HL-60/S4 treated with phorbol 12-myristate 13-acetate at 8.2 ng/mL for 4 days and 3 days (cell line): Measurements from ENCODE around the gene SRPRB.
"Not testable (repeated sequence)": the region's sequence is repeated elsewhere in the genome, so short reads cannot be mapped to it uniquely, and the experiment has no call there.

Experiments
- in situ Hi-C: fragments of 300-500 bp; cut with MboI; formaldehyde crosslinking; loops from 2 replicates; pipeline ENCODE4 v1.15.0; 2022; ENCODE audit warnings: low sequenced_read_pairs

SRPRB gene

DNA sequence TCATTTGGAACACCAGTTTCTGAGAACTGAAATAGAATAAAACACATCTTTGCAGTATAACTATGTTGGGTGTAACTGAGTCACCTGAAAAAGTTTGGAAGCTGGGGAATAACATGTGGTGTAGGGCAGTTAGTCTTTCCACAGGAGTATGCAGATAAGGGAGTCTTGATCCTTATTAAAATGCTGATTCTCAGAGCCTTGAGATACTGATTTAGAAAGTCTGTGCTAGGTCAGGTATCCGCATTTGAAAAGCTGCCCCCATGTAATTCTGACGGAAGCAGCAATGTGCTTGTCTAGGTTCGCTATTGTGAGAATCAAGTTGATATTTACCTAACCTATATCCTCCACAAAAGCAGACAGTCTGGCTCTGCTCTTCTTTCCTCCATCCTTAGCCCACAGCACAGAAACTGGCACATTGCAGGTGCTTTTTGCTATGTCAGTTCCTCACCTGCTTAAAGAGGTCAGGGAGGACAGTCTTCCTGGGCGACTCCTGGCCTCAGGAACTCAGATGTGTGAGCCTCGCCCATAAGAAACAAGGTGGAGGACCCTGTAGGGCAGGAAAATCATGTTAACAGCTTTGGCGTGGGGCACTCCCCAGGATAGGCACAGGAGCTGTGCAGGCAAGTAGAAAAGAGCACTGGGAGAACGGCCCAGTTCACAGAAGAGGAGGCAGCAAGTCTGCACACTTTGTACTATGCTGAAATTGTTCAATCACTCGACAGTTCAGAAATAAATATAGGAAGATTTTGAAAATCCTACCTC, 27.6 kb upstream of the SRPRB start:
- in situ Hi-C loops, result no loop called here

DNA sequence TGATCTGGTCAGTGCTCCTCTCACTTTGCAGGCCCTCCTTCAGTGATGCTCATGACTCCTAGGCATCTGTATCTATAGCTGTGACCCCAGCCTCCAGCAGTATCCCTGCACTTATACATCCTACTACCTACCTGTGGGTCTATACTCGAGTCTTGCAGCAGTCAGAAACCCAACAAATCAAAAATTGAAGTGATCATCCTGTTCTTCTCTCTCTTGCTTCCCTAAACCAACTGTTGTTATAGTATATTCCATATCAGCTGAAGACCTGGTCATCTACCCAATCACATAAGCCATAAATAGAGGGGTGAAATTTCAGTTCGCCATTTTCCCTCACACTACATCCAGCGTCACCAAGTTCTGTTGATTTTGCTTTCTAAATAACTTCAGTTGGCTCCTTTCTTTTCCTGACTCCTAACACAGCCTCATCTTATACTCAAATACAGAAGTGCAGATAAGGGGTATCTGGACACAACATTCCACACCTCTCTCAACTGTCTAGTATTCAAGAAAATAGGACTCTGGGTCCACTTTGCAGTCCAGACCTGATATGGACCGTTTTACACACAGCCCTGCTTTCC, 25.9 kb upstream of the SRPRB start:
- in situ Hi-C loops, result no loop called here

DNA sequence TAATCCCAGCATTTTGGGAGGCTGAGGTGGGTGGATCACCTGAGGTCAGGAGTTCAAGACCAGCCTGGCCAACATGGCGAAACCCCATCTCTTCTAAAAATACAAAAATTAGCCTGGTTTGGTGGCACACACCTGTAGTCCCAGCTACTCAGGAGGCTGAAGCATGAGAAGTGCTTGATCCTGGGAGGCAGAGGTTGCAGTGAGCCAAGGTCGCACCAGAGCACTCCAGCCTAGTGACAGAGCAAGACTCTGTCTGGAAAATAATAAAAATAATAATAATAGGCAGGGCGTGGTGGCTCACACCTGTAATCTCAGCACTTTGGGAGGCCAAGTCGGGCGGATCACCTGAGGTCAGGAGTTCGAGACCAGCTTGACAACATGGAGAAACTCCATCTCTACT, 24.9 kb upstream of the SRPRB start:
- in situ Hi-C loops, result not testable (repeated sequence)

DNA sequence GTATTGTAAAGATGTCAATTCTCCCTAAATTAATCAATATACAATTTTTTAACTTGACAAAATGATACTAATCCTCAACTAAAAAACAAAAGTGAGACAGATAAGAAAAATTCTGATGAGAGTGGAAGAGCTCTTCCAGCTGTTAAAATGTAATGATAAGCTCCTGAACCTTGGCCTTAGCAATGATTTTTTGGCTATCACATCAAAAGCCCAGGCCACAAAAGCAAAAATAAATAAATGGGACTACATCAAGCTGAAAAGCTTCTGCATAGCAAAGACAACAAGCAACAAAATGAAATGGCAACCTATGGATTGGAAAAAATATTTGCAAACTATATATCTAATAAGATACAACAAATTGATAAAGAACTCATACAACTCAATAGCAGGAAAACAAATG, 24.0 kb upstream of the SRPRB start:
- in situ Hi-C loops, result no loop called here

DNA sequence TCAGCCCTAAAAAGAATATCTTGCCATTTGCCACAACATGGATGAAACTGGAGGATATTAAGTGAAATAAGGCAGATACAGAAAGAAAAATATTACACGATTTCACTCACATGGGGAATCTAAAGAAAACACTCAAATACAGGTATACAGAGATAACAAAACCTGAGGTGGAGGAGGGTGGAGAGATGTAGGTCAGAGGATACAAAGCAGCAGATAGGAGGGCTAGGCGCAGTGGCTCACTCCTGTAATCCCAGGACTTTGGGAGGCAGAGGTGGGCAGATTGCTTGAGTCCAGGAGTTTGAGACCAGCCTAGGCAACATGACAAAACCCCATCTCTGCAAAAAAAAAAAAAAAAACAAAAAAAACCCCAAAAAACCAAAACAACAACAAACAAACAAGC, 23.2 kb upstream of the SRPRB start:
- in situ Hi-C loops, result no loop called here

DNA sequence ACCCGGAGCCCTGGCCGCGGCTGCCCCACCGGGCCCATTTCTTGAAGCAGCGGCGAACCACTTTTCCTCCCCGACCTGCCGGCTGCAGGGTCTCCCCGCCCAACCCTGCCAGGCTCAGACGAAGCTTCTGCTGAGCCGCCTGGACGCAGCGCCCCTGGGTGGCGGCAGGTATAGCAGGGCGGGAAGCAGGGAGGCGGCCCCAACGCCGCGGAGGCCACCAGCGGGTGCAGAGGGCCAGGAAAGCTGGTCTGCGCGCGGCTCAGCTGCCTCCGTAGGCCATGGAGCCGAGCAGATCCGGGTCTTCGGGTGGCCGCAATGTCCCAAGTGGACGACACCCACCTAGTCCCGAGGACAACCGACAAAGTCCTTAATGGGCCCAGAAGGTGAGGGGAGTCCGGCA, 21.9 kb upstream of the SRPRB start:
- in situ Hi-C loops, result no loop called here

DNA sequence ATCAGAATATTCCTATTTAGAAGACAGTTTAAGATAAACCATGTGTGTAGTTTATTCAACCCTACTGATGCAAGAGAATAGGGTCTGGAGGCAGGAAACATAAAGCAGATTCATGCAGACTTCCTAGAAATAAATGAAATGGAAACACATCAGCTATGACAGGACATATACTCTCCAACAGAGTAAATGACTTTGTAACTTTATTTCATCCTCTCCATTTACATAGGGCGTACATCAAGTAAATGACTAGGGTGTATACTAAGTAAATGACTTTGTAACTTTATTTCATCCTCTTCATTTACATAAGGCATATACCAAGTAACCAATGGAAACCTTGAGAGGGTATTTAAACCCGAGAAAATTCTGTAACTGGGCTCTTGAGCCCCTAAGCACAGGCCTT, 17.6 kb upstream of the SRPRB start:
- in situ Hi-C loops, result no loop called here

DNA sequence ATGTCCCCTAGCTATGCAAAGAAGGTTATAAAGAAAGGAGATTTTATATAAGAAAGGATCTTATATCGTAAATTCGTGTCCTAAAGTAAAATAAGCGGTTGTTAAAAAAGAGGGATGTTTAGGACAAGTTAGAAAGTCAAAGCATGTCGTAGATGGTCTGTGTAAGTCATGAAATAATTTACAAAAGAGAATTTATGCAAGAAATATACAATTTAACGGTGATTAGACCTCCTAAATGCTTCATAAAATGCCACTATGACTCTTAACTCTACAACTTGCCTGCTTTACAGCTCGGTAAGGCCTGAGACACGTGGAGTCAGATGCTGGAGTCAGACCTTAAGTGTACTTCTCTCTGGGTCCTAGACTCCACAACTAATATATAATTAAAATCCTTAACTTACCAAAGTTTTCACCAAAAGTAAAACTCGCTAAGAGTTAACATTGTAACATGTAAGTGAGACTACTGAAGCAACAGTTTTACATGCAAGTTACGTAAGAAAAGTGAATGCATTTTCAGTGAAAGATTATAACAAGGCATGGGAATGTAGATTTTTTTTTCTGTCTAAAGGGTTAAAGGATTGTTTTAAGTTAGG, 13.3 kb upstream of the SRPRB start:
- in situ Hi-C loops, result no loop called here

DNA sequence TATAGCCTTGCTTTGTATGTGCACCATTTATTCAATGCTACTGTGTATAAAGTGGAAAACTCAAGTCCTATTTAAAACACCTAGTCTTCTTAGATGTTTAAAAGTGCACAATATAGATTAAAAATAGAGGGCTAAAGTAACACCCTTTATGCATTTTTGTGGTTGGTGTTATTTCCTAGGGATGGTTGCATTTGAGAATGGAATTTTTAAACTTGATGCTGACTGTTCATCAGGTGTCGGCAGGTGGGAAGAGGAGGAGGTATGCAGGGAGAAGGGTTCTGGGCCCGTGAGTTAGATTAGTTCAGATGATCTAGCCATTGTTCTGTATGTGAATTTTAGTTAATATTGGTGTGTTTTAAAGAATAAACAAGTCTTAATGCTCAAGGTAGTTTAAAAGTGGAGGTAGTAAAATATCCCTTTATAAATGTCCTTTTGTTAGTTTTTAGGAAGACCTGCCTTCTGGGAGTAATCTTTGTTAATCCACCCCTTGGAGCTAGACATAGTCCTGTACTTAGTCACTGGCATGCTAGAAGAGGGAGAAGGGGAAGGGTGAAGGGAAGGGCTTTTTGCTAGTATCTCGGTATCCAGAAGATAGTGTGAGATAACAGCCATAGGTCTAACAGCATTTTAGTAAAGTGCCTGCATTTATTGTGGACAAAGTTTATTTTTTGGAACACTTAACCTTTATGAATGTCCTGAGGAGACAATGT, 8.1 kb upstream of the SRPRB start:
- in situ Hi-C loops, result no loop called here

DNA sequence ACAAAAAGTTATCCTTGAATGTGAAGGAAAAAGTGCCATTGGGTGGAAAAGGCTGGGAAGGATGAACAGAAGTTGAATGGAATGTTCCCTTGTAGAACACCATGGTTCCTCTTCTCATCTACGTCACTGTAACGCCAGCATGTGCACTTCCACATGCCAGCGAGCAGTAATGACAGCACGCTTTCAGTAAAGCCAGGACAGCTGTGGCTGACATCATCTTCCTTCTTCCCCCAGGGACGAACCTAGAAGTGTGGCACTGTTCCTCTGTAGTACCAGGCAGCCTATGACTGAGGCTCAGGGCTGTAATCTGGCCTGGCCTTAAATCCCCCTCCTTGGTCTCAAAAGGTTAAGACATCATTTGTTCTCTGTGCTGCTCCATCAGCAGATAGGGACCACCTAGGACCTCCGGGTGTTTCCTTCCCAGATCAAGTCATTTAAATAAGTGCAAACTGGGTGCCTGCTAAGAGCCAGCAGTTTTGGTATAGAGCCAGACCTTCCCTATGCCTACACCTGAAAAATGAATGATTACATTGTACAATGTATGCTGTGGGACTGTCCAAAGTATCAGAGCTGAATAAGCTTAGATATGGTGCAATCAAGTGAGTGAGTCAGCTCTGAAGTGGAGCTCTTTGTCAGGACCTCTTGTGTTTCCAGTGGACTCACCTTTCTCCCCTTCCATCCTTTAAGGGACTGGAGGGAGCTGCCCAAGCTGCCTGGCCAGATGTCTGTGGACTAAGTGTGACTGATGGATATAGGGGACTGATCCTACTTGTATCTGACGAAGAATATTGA, 5.6 kb upstream of the SRPRB start:
- in situ Hi-C loops, result no loop called here

DNA sequence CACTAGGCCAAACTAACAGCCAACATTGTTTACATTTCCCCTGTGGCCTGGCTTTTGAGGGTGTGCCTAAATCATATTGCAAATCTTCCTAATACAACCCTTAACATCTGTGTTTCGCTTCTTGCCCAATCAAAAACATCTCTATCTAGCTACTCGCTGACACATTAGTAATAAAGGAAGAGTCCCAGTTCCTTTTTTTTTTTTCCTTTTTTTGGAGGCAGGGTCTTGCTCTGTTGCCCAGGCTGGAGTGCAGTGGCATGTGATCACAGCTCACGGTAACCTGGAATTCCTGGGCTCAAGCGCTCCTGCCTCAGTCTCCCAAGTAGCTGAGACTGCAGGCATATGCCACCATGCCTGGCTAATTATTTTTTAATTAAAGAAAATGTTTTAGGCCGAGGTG, 2.1 kb upstream of the SRPRB start:
- in situ Hi-C loops, result no loop called here

DNA sequence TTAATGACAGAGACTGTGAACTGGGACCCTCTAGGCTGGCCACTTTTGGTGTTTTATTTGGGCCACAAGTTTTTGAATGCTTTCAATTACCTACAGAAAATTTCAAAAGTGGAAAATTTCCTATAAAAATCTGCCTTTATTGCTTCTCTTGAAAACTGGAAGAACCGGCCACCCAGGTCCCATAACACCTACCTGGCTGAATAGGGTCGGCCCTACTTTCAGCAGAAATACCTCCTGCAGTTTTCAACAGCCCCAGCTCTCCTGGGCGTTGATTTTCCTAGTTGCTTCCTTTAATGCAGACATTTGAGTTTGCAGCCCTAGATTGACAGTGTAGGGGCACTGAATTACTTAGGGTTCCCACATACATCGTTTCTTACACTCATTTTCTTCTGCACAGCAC, 719 bp upstream of the SRPRB start:
- in situ Hi-C loops, result no loop called here

DNA sequence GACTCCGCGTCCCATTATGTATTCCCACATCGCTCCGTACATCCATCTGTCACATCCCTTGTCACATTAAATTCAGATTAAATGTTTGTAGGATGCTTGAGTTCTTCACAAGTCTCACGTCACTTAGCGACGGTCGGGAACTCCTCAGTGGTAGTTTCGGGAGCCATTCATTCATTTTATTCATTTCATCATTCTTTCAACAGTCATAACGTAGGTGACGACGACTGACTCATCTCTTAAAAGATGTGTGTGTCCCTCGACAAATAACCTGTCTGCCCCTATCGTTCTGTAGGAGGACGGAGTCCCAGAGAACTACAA, 272 bp upstream of the SRPRB start:
- in situ Hi-C loops, result no loop called here

DNA sequence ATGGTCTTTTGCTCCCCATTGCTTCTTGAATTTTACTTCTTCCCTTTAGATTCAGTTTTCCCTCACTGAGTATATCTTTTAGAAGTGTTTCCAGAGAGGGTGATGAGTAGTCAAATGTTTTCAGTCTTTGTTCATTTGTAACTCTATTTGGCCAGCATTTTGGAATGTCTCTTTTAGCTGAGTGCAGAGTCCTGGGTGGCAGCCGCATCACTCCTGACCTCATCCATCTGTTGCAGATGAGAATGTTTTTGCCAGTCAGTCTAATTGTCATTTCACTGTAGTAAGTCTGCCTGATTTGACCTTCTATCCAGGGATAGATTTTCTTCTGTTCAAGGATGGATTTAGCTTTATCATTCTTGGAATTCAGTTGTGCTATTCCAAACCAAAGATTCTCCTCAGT, 7.3 kb downstream of the SRPRB start:
- in situ Hi-C loops, result no loop called here

DNA sequence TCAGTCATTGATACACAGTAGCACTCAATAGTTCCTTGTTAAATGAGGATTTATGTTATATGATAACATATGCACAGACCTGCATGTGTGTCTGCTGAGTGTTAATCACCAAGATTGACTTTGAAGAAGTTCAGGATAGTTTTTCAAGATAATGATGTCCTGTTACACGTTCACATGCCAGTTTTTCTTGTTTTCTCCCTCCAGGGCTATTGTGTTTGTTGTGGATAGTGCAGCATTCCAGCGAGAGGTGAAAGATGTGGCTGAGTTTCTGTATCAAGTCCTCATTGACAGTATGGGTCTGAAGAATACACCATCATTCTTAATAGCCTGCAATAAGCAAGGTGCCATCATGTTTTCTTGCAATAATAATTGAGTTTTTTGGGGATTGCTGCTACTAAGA, 9.8 kb downstream of the SRPRB start:
- in situ Hi-C loops, result no loop called here

DNA sequence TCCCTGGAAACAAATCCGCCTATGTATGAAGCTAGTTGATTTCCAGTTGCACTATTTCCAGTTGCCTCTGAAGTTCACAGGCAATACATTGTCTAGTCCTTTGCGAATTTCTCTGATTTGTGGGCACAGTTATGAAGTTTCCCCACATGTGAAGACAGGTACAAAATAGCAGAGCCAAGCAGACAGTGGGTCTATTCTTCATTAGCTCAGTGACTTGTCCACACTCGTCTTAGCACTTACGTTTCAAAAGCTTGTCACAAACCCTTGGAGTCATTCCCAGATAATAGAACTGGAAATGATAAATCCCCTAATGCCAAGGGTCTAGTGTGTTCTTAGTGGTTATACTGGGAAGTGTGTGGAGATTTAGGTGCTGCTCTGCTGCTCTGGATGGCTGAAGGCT, 14.5 kb downstream of the SRPRB start:
- in situ Hi-C loops, result loop anchor here (10.0 kb wide), 1 partner anchor 95 kb away; no protein-coding TSS in a partner anchor

DNA sequence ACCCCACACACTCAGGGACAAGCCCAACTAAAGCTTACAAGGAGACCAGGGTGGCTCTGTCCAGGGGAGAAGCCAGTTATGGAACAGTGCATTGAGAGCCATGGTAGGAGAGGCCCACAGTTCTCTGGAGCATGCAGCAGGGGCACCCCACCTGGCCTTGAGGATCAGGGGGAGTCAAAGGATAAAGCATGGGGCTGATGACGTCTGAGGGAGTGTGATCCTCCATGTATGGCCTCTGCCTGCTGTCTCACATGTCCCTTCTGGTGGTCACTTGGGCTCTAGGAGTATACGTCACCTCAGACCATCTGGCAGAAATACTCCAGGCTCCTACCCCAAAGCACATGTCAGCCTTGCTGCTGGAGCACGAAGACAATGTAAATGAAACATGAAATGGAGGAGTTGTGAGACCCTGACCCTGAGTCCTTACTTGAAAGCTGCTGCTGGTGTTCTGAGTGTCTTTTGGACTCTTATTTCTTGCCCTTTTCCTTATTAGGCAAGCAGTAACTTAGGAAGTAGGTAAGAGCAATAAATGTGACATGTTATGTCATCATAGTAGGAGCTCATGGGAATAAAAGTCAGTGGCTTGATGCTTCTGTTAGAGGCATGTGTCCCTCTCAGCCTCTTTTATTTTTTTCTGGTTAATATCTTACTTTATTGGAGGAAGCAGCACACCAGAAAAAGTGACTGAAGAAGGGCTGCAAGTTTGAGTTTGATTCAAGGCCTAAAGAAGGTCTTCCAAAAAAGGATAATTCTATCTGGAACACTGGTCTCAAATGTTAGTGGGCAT, 15.5 kb downstream of the SRPRB start:
- in situ Hi-C loops, result loop anchor here (10.0 kb wide), 1 partner anchor 94 kb away; no protein-coding TSS in a partner anchor

DNA sequence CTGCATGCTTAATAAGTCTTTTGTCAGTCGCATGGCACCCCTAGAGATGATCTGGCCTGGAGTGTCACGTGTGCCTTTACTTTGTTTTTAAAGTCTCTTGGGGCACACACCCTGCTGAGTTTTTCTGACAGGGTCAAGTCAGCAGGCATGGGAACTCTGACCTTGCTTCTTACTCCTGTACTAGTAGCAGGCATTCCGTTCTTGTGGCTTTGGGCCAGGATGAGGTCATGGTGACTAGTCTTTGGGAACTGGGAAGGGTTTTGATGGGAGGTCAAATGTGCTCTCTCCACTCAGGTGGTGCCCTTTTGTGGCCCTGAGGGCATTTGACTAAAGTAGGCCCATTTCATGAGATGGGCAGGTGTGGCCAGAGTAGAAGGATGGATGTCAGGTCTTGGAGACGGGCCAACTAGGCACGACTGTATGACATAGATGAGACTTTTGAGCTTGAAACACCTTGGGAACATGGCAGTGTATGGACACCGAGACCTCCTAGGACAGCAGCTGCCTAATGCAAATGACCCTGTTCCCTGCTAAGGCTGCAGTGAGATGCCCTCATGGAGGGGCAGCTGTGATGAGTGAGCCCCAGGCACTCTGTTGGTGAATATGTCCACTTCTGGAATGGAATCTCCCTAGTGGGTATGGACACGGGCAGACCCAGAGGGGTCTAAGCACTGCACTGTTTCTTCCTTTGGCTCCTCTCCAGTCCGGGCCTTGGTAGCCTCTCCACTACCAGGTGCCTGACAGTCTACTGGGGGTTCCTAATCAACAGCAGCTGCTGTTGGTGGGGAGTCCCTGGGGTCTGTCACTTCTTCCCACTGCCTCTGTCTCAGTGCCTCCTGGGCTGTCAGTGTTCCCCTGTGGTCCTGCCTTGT, 16.4 kb downstream of the SRPRB start:
- in situ Hi-C loops, result loop anchor here (10.0 kb wide), 1 partner anchor 93 kb away; no protein-coding TSS in a partner anchor

DNA sequence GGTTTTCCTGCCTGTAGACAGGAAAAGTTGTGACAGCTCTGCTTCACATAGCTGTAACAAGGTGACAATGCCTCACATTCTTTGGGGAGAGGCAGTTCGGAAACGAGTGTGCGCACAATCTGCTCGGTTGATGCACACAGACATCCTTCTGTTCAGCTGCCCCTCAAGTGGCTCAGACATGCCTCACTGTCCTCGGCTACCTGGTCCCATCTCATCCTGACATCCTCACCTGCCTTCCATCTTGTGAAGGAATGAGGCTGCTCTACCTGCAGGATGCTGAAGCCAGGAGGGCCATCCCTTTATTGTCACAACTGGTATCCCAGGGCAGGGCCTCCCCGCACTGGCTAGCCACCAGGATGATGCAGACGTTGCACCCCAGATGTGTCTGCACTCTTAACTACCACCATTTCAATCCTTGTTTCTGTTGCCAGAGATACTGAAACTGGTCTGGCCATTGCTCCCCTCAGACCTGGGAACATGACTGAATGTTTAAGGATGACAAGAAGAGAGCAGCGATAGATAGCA, 19.4 kb downstream of the SRPRB start:
- in situ Hi-C loops, result loop anchor here (10.0 kb wide), 1 partner anchor 90 kb away; no protein-coding TSS in a partner anchor
